Femur (tissue), 1 donor: ENCODE data around the gene LAIR2.
A peak's percentile ranks its signal among the peaks of the same experiment; 100 is the strongest.

ENCODE experiments used
- DNase-seq: peaks from one replicate; pipeline ENCODE4 v3.0.0-alpha.2; 2017

The LAIR2 gene

GRCh38 chr19:54502518-54503048 lies at the start of gene LAIR2:
Gene LAIR2 (plus strand): TSS chr19:54502831. CDS start chr19:54502919, 88 bp downstream.
- DNase-seq = no peak

- DNase-seq = no peak
Measured at GRCh38 chr19:54453921-54454780, 48.5 kb upstream of the LAIR2 start.

GRCh38 chr19:54454781-54455675 lies 47.6 kb upstream of the LAIR2 start:
- no peak for DNase-seq

GRCh38 chr19:54455786-54456422 lies 46.7 kb upstream of the LAIR2 start:
- no peak for DNase-seq

GRCh38 chr19:54456423-54457373 lies 45.9 kb upstream of the LAIR2 start:
- no peak for DNase-seq

- DNase-seq = no peak
Measured at GRCh38 chr19:54457773-54458647, 44.6 kb upstream of the LAIR2 start.

- DNase-seq = no peak
Measured at GRCh38 chr19:54458648-54459281, 43.9 kb upstream of the LAIR2 start.

GRCh38 chr19:54459282-54460229 lies 43.1 kb upstream of the LAIR2 start:
- no peak for DNase-seq

- no peak for DNase-seq
Measured at GRCh38 chr19:54460230-54461005, 42.2 kb upstream of the LAIR2 start.

- DNase-seq = no peak
Measured at GRCh38 chr19:54461210-54461609, 41.4 kb upstream of the LAIR2 start.

GRCh38 chr19:54461613-54462012 lies 41.0 kb upstream of the LAIR2 start:
- DNase-seq = no peak

GRCh38 chr19:54462047-54462654 lies 40.5 kb upstream of the LAIR2 start:
- no peak for DNase-seq

GRCh38 chr19:54462655-54463530 lies 39.7 kb upstream of the LAIR2 start:
- DNase-seq = peak; percentile 79

GRCh38 chr19:54463531-54464043 lies 39.0 kb upstream of the LAIR2 start, which contains the start of gene LENG9:
Gene LENG9 (minus strand): TSS chr19:54463778. CDS start chr19:54463526, 252 bp downstream.
- peak; percentile 98 for DNase-seq

- peak; percentile 86 for DNase-seq
Measured at GRCh38 chr19:54464044-54464629, 38.5 kb upstream of the LAIR2 start.
